ENCODE measurements around the gene ALDH3B1.

The ALDH3B1 gene

GRCh38 chr11:67999201-67999629 lies 10.9 kb upstream of the ALDH3B1 start (continued):
- no peak for TF ChIP-seq ZNF76 (tag by site-specific recombination; IDR thresholded peaks at IDR 0.05; ENCODE audit: borderline replicate concordance, low read depth)

- Histone ChIP-seq H3K36me3 (ENCODE audit: control insufficient read depth in 2 of 2, insufficient read depth in 1 of 2, low read length in 2 of 2) (no peaks in the 10 kb centered on the region), H3K27ac (ENCODE audit: extremely low read depth, low read depth, low read length) (no peak overlapping the region), H3K9me3 (ENCODE audit: control insufficient read depth, insufficient read depth, low read depth, low read length) (no peaks in the 10 kb centered on the region), H3K4me3 (ENCODE audit: low read depth, low read length) (no peak overlapping the region), H3K4me1 (ENCODE audit: control insufficient read depth, insufficient read depth, low read length) (no peaks in the 10 kb centered on the region; the same call in 1 of the 2 replicates)
- ChIA-PET CTCF (no interaction called here), POLR2A (no interaction called here)
- no peak for TF ChIP-seq KLF7 (tag by site-specific recombination; IDR thresholded peaks at IDR 0.05; ENCODE audit: borderline replicate concordance)
- TF ChIP-seq ZNF155 (tag by site-specific recombination; IDR thresholded peaks at IDR 0.05) = no peak
- no peak for TF ChIP-seq ZNF24 (tag by site-specific recombination; IDR thresholded peaks at IDR 0.05)
- no peak for TF ChIP-seq ZNF184 (tag by site-specific recombination; IDR thresholded peaks at IDR 0.05)
- no peak for TF ChIP-seq ZBTB17 (tag by site-specific recombination; IDR thresholded peaks at IDR 0.05)
- TF ChIP-seq ZEB2 (tag by site-specific recombination; IDR thresholded peaks at IDR 0.05) = no peak
- TF ChIP-seq ZNF138 (tag by site-specific recombination; IDR thresholded peaks at IDR 0.05; ENCODE audit: borderline replicate concordance) = no peak
- no peak for TF ChIP-seq PRDM6 (tag by site-specific recombination; IDR thresholded peaks at IDR 0.05)
- TF ChIP-seq SETDB1 (IDR thresholded peaks at IDR 0.05; ENCODE audit: insufficient read length, low read length) = no peak
- TF ChIP-seq REST (tag by site-specific recombination; IDR thresholded peaks at IDR 0.05) = no peak
- TF ChIP-seq ZNF596 (tag by site-specific recombination; IDR thresholded peaks at IDR 0.05) = no peak
Measured at GRCh38 chr11:67999704-68000103, 10.4 kb upstream of the ALDH3B1 start.

GRCh38 chr11:68002575-68002937 lies 7.6 kb upstream of the ALDH3B1 start:
- CTCF ChIA-PET = interaction anchor here (1.4 kb wide), 1 partner anchor 19 kb away, joined by 5 read pairs; no protein-coding TSS in a partner anchor
- H3K36me3 ChIP-seq (ENCODE audit: control insufficient read depth in 2 of 2, insufficient read depth in 1 of 2, low read length in 2 of 2) = no peaks in the 10 kb centered on the region
- H3K4me1 ChIP-seq (ENCODE audit: control insufficient read depth, insufficient read depth, low read length) = no peaks in the 10 kb centered on the region; the same call in 1 of the 2 replicates
- H3K4me3 ChIP-seq (ENCODE audit: low read depth, low read length) = no peak overlapping the region
- POLR2A ChIA-PET = interaction anchor here (1.1 kb wide), 1 partner anchor 10 kb away, joined by 3 read pairs; no protein-coding TSS in a partner anchor
- no peaks in the 10 kb centered on the region for H3K9me3 ChIP-seq (ENCODE audit: control insufficient read depth, insufficient read depth, low read depth, low read length)
- no peak for TF ChIP-seq PRDM4 (tag by site-specific recombination; IDR thresholded peaks at IDR 0.05)
- TF ChIP-seq ZNF48 (tag by site-specific recombination; IDR thresholded peaks at IDR 0.05) = no peak
- no peak for TF ChIP-seq REST (tag by site-specific recombination; IDR thresholded peaks at IDR 0.05)
- TF ChIP-seq SP7 (tag by site-specific recombination; IDR thresholded peaks at IDR 0.05) = no peak
- no peak for TF ChIP-seq ZNF585B (tag by site-specific recombination; IDR thresholded peaks at IDR 0.05)
- no peak for TF ChIP-seq ZNF830 (tag by site-specific recombination; IDR thresholded peaks at IDR 0.05; ENCODE audit: low read depth)
- no peak overlapping the region for H3K27ac ChIP-seq (ENCODE audit: extremely low read depth, low read depth, low read length)
